GM18508 (cell line): ENCODE data around the gene FAM209A.
"Not testable (repeated sequence)": the region's sequence is repeated elsewhere in the genome, so short reads cannot be mapped to it uniquely, and the experiment has no call there.

Experiments used
- ATAC-seq: cut with Tn5 transposase; IDR thresholded peaks from one replicate; pipeline ENCODE4 v1.9.1; 2021; ENCODE audit warnings: moderate number of reproducible peaks; ENCODE audit not compliant: insufficient read depth, unreplicated experiment

FAM209A gene

DNA sequence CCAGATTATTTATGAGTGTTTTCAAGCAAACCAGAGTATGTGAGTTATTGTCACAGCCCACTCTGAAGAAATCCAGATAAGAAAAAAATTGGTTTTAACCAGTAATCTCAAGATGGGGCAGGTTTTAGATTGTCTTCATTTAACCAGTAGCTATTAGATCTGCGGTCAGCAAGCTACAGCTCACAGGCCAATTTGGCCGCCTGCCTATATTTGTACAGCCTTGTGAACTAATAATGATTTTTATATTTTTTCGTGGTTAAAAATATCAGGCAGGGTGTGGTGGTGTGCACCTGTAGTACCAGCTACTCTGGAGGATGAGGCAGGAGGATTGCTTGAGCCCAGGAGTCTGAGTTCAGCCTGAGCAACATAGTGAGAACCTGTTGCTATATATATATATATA lies 13.5 kb downstream of the FAM209A start:
- no peak for ATAC-seq

DNA sequence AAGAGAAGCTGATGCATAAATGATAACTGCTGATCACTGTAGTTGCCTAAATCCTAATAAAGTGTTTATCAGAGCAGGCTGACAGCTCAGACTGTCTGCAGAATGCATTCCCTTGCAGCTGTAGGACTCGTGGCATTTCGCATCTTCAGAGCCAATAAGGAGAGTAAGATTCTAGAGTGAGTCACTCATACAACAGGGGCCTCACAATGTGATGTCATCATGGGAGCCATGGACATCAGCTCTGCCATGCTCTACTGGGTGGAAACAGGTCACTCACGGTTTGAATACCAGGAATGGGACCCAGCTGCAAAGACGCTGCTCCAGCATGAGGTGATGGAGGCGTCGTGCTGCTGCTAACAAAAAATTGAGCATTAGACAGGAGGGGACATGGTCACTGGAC lies 15.9 kb downstream of the FAM209A start:
- ATAC-seq, result no peak

DNA sequence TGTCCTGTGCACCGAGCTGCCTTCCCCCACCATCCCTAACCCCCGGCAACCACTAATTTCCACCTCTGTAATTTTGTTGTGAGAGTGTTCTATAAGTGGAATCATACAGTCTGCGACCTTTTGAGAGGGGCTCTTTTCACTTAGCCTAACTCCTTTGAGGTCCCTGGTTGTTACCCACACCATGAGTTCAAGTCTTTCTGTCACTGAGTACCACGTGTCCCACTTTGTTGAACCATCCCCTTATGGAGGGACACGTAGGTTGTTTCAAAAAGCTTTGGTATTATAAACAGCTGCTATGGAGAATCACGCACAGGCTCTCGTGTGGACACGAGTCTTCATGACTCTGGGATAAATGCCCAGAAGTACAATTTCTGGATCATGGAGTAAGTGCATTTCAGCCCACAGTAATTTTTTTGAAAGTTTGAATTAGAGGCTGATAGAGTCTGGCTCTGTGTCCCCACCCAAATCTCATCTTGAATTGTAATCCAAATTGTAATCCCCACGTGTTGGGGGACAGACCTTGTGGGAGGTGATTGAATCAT lies 18.0 kb downstream of the FAM209A start:
- ATAC-seq, result no peak

DNA sequence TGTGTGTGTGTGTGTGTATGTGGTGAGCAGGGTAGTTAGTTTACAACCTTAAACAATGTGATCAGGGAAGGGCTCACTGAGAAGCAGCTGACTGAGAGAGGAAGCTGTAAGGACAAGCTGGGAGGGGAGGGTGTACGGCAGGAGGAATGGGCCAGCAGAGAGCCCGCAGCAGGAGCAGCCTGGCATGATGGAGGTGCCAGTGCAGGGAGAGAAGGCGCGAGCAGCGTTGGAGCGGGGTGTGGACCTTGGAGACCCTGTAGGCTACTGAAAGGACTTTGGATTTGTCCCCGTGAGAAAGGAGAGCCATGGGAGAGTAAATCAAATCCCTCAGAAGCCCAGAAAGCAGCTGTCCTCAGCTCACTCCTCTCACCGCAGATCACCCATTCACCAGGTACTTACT lies 27.0 kb downstream of the FAM209A start:
- ATAC-seq, result no peak

DNA sequence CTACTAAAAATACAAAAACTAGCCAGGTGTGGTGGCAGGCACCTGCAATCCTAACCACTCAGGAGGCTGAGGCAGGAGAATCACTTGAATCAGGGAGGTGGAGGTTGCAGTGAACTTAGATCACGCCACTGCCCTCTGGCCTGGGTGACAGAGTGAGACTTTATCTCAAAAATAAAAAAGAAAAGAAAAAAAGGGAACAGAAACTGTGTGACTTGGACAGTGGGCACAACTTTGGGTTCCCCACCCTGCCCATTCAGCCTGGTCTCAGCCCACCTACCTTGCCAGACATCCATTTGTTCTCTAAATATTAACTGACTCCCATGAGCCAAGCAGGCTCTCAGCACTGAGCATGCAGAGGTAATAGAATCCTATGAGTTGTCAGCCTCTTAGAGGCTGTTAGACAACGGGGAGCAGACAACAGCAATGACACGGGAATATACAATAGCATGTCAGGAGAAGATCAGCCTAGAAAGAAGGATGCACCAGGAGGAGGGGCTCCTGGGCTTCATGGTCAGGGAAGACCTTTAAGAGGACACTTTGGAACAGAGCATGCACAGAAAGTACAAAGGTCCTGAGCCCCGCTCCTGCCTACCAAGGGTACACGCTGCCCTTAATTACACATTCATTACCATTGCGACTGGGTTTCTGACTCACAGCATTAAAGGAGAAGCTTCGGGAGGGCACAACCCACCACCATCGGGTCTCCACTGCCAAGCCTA lies 28.5 kb downstream of the FAM209A start:
- ATAC-seq, result peak; percentile 42

DNA sequence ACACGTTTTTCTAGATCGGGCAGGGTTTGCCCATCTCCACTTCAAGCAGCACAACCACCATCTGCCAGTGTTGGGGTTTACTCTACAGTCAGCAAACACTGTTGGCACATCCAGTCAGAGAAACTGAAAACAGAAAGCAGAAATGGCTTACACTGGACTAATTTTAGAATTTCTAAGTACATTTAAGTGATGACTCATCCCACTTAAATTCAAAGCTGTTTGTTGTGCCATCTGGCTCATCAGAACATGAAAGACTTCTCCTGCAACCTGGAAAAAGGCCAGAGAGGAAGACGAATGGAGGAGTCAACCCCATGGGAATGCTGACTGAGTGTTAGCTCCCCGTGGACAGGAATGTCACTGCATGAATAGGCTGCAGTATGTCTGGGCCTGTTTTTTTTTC lies 30.3 kb downstream of the FAM209A start:
- peak; percentile 92 for ATAC-seq

DNA sequence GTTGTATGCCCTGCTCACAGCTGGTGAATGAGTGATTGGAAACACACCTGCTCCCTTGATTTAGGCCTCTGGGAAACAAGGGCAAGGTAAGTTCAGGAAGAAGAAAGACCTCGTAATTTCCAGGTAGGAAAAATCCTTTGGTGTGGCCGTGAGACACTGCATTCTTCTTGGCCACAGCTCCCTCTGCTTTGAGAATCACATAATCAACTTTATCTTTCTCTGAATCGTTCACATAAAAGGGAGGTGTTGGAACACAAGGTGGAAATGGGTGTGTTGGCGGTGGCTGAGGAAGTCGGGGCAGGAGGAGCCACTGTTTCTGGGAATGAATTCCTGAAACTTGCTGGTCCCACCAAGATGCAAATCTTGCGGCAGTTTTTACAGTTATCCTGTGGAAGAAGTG lies 34.4 kb downstream of the FAM209A start:
- no peak for ATAC-seq

DNA sequence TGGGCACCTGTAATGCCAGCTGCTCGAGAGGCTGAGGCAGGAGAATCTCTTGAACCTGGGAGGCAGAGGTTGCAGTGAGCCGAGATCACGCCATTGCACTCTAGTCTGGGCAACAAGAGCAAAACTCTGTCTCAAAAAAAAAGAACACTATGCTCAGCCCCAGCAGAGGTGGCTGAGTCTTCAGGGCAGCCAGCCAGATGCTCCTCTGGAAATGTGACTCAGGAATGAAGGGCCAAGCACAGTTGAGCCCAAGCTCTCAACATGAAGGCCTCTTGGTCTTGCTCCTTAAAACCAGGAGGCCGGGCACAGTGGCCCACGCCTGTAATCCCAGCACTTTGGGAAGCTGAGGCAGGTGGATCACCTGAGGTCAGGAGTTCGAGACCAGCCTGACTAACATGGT lies 40.0 kb downstream of the FAM209A start:
- ATAC-seq, result not testable (repeated sequence)

DNA sequence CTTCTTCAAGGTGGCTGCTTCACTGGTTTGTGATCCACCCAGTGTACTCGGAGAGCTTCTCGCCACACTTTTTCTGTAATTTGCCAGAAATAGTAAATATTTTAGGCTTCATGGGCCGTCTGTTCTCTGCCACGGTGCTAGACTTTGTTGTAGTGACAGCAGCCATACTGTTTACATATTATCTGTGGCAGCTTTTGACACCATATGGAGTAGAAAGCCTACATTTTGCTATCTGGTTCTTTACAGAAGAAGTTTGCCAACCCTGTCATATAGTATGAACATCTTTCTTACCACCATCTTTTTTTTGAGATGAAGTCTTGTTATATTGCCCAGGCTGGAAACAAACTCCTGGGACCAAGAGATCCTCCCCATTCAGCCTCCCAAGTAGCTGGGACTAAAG lies 41.0 kb downstream of the FAM209A start:
- ATAC-seq, result no peak

DNA sequence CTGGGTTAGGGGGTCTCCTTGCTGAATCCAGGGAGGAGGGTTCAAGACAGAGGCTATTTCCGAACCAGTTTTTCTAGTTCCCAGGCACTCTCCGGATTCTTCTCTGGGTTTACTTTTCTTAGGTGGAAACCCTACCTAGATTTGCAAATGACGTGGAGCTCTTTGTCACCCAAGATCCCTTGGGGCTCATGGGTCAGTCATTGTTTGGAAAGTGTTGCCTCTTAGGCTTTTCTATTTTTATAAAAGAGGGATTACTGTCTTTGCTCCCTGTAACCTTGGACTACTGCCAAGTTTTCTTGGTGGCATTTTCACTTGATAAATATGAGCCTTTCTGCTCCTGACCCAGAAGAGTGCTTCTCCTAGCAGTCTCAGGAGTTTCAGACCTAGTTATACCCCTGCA lies 42.1 kb downstream of the FAM209A start:
- no peak for ATAC-seq

DNA sequence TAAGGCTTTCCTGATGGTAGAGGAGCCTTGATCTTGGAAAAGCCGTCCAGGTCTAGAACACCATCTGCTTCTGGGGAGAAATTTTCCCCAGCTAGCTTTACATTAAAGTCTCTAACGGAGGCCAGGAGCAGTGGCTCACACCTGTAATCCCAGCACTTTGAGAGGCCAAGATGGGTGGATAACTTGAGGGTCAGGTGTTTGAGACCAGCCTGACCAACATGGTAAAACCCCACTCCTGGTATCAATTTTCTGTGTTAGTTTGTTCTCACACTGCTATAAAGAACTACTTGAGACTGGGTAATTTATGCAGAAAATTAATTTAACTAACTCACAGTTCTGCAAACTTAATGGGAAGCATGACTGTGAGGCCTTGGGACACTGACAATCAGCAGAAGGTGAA lies 46.3 kb downstream of the FAM209A start:
- no peak for ATAC-seq

DNA sequence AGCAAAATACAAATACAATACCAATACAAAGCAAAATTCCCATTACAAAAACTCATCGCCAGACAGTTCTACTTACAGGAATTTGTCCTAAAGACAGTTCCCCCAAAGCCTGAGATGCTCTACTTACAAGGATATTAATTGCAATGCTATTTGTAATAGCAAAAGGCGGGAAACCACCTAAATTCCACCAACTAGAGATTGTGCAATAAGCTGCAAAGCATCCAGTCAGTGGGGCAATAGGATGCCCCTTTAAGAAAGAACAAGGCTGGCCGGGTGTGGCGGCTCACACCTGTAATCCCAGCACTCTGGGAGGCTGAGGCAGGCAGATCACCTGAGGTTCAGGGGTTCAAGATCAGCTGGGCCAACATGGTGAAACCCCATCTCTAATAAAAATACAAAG lies 47.6 kb downstream of the FAM209A start:
- ATAC-seq, result no peak

DNA sequence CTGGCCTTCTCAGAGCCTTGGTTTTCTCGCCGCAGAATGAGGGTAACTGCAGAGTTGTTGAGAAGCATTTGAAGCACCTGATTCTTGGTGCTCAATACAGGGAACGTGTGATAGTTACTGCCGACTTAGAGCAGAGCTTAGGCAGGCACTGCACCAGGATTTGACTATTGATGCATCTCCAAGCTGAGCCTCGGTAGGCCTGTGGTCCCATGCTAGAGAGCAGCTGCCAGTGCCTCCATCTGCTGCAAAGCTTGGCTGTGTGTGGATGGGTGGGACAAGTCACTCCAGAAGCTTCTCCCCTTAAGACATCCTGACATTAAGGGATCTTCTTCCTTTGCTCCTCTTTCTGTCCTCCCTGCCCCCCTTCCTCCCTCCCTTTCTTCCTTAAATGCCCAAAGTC lies 49.4 kb downstream of the FAM209A start:
- no peak for ATAC-seq

DNA sequence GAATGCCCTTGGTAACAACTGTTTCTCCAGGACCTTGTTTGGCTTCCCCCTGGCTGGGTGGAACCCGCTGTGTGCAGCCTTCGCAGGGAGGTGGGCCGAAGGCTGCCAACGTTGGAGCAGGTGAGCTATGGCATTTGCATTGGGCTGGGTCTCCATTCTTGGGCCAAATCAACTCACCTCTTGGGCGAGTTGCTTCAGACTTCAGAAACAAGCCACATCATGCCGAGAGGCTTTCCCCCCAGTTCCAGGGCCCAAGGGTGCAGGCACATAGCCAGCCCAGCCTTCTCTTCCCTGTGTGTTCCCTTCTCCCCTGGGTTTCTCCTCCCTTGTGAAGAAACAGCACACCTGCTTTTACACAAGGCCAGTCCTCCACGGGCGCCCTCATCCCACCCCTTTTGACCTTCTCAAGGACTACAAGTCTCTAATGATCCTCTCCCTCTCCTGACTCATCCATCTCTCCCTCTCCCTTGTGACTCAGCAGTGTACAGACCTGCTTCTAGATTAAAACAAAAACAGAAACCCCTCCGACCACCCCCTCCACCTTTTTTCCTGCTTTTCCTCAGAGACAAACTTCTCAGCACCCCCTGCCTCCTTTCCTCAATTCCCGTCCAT lies 50.1 kb downstream of the FAM209A start:
- no peak for ATAC-seq

DNA sequence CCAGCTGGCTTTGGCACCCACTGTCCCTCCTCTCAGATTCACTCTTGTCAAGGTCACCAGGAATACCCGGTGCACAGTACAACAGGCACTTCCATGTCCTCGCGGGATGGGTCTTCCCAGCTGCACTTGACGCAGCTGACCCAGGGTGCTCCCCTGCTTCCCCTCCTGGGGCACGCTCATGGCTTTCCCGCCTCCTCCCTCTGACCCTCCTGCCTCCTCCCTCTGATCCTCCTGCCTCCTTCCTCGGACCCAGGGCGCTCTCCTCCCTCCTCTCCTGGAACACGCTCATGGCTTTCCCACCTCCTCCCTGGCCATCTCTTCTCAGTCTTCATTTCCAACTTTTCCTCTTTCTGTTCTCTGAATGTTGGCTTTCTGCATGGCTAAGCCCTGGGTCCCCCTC lies 50.6 kb downstream of the FAM209A start:
- ATAC-seq, result no peak
